NCI-H1417 treated with DMSO at 0.1 percent for 48 hours (cell line): ENCODE results near the gene CPEB4.
A peak's percentile ranks its signal among the peaks of the same experiment; 100 is the strongest.

Source experiments
- DNase-seq: peaks from one replicate; lab custom pipeline; 2025; lab: John Stamatoyannopoulos, UW

CPEB4 gene

GRCh38 chr5:173887610-173888472, at the start of gene CPEB4:
Gene CPEB4, plus strand, starts transcription at chr5:173888349. Its CDS starts 1,385 bp downstream, at chr5:173889734.
- DNase-seq: peak; percentile 77

- DNase-seq: no peak
Measured at GRCh38 chr5:173839117-173839713, 48.9 kb upstream of the CPEB4 start.

- no peak for DNase-seq
Measured at GRCh38 chr5:173840111-173840983, 47.8 kb upstream of the CPEB4 start.

GRCh38 chr5:173841710-173842109, 46.4 kb upstream of the CPEB4 start:
- no peak for DNase-seq

- no peak for DNase-seq
Measured at GRCh38 chr5:173843794-173844193, 44.4 kb upstream of the CPEB4 start.

- no peak for DNase-seq
Measured at GRCh38 chr5:173845321-173845720, 42.8 kb upstream of the CPEB4 start.

- DNase-seq: no peak
Measured at GRCh38 chr5:173846929-173847501, 41.1 kb upstream of the CPEB4 start.

GRCh38 chr5:173848986-173849596, 39.1 kb upstream of the CPEB4 start:
- no peak for DNase-seq

- DNase-seq: no peak
Measured at GRCh38 chr5:173849908-173850307, 38.2 kb upstream of the CPEB4 start.

- DNase-seq: no peak
Measured at GRCh38 chr5:173850659-173851058, 37.5 kb upstream of the CPEB4 start.

GRCh38 chr5:173851595-173852243, 36.4 kb upstream of the CPEB4 start:
- no peak for DNase-seq

- DNase-seq: no peak
Measured at GRCh38 chr5:173852790-173853359, 35.3 kb upstream of the CPEB4 start.

GRCh38 chr5:173853370-173854131, 34.6 kb upstream of the CPEB4 start:
- DNase-seq: no peak

GRCh38 chr5:173855162-173855994, 32.8 kb upstream of the CPEB4 start:
- no peak for DNase-seq

- DNase-seq: no peak
Measured at GRCh38 chr5:173855995-173856656, 32.0 kb upstream of the CPEB4 start.

GRCh38 chr5:173857234-173857633, 30.9 kb upstream of the CPEB4 start:
- no peak for DNase-seq

GRCh38 chr5:173858021-173858669, 30.0 kb upstream of the CPEB4 start:
- DNase-seq: no peak
